Dermis lymphatic vessel endothelial cell (primary cell): Measurements from ENCODE around the gene ZNF26. TPM values are rescaled to one million over a fixed set of nuclear protein-coding genes. Genes with fewer than 3 reads are reported as not detected.

Source experiments
- total RNA-seq: library from RNA; depleted of rRNA; stranded (reverse); fragments of >200 nt; gene quantifications from 2 replicates; pipeline ENCODE4 v1.2.1, GENCODE V29; 2014

The ZNF26 gene
- total RNA-seq, result 8.9 and 12.0 TPM in 2 replicates

DNA sequence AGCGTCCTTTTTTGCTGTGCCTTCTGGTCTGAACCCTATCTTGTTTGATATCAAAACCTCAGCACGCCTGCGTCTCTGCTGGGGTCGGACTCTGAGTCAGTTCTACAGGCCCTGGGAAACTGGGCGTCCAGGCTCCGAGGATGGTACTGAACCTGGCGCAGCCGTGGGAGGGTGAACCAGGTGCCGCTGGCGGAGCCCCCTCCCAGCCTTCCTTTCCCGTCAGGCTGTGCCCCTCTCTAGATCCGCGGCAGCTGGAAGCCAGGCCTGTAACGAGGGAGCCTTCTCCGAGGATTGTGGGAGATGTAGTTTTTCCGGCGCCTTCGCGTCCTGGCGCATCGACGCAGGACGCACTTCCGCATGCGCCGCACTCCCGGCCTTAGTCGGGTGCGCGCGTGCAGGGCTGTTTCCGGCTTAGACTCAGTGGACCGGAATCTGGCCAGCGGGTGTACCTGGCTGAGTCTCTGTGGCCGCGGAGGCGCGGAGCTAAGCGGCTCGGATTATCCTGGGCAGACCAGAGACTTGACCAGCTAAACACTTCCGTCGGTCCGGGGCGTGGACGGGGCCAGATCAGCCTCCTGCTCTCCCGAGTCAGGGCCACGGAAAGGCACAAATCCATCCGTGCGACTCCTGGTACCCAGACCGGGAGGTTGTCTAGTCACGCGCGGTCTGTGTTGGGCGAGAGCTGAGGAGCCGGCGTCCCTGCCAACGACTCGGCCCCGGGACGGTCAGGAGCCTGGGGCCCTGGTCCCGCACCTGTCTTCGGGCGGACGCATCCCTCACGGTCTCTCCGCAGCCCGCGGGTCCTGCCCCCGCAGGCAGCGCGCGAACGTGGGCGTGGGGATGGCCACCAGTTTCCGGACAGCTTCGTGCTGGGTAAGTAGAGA is at the start of gene ZNF26:
Gene ZNF26, plus strand, starts transcription at position 367 of the 884 bp plus-strand sequence. Its CDS starts 474 bp downstream, at position 841.

GRCh38 chr12:132956011-132956788 is 30.0 kb upstream of the ZNF26 start, which contains the start of gene ZNF605:
Gene ZNF605 (minus strand): TSS chr12:132956306. CDS start chr12:132945635, 10,671 bp downstream.

GRCh38 chr12:133037207-133038005 is 51.2 kb downstream of the ZNF26 start, which contains the start of gene ZNF84:
Gene ZNF84 (plus strand): TSS chr12:133037509. CDS start chr12:133041468, 3,959 bp downstream.

Other genes with a start within 250 kb of the ZNF26 start
- 34.0 and 38.1 TPM in 2 replicates for gene ANKLE2, start 224.5 kb upstream of the ZNF26 start, total RNA-seq
- 57.8 and 69.5 TPM in 2 replicates for gene GOLGA3, start 157.5 kb upstream of the ZNF26 start, total RNA-seq
- 26.5 and 33.5 TPM in 2 replicates for gene CHFR, start 98.8 kb upstream of the ZNF26 start, total RNA-seq
- gene ZNF605, start 30.1 kb upstream of the ZNF26 start, total RNA-seq, result 3.9 and 4.1 TPM in 2 replicates
- gene ZNF84, start 51.1 kb downstream of the ZNF26 start, total RNA-seq, result 17.0 and 29.2 TPM in 2 replicates
- 48.8 and 53.5 TPM in 2 replicates for gene ZNF140, start 94.6 kb downstream of the ZNF26 start, total RNA-seq
- gene ZNF891, start 143.9 kb downstream of the ZNF26 start, total RNA-seq, result 0.54 and 0.86 TPM in 2 replicates
- 5.4 and 8.8 TPM in 2 replicates for gene ZNF10, start 144.3 kb downstream of the ZNF26 start, total RNA-seq
- gene ZNF268, start 195.1 kb downstream of the ZNF26 start, total RNA-seq, result 32.3 and 40.4 TPM in 2 replicates
- not detected in 2 replicates for gene ANHX, start 249.5 kb downstream of the ZNF26 start, total RNA-seq